PC-9 (cell line): ENCODE measurements around the gene MGAT4A. TPM values are rescaled to one million over a fixed set of nuclear protein-coding genes. Genes with fewer than 3 reads are reported as not detected.

Experiments used
- BruUV-seq: library from RNA; stranded (reverse); fragments of 400-500 nt; replicated peaks from 2 replicates; lab custom pipeline; 2021; lab: Mats Ljungman, UMichigan
- CTCF ChIA-PET: fragments of 300-600 bp; sonication (Branson Sonifier 250); formaldehyde crosslinking; loops from one replicate; lab custom pipeline; 2022; ENCODE audit warnings: antibody characterized with exemption; lab: Charles Lee
- POLR2A ChIA-PET: fragments of 300-600 bp; sonication (Branson Sonifier 250); formaldehyde crosslinking; loops from one replicate; lab custom pipeline; 2022; ENCODE audit warnings: antibody characterized with exemption; ENCODE audit not compliant: unreplicated experiment; lab: Charles Lee
- DNase-seq, 2 experiments: peaks; one replicate each; pipeline versions ENCODE4 v3.0.0 to v3.0.0-alpha.2; 2015 to 2022; ENCODE audit warnings: mixed read lengths in 1 of 2
- H2AFZ ChIP-seq: fragments of 200-600 bp; sonication (generic); 2 replicates; pipeline ENCODE4 v1.8.1; 2017; ENCODE audit warnings: antibody characterized with exemption
- H3F3A ChIP-seq: fragments of 200-600 bp; sonication (generic); 2 replicates; pipeline ENCODE4 v1.8.1; 2017; ENCODE audit warnings: antibody characterized with exemption, mild to moderate bottlenecking, low read depth; ENCODE audit not compliant: insufficient read depth
- H3K27ac ChIP-seq: fragments of 200-600 bp; sonication (generic); 2 replicates; pipeline ENCODE4 v1.6.1; 2016; ENCODE audit warnings: mixed run types
- H3K27me3 ChIP-seq: fragments of 200-600 bp; sonication (generic); 2 replicates; pipeline ENCODE4 v1.6.1; 2016; ENCODE audit warnings: low read depth, mixed run types; ENCODE audit not compliant: insufficient read depth
- H3K36me3 ChIP-seq: fragments of 200-600 bp; sonication (generic); 2 replicates; pipeline ENCODE4 v1.6.1; 2016; ENCODE audit warnings: low read depth, mixed run types
- H3K4me1 ChIP-seq: fragments of 200-600 bp; sonication (generic); replicated peaks from 2 replicates; pipeline ENCODE4 v1.6.1; 2016; ENCODE audit warnings: mixed run types; ENCODE audit not compliant: insufficient read depth
- H3K4me2 ChIP-seq: fragments of 200-600 bp; sonication (generic); 2 replicates; pipeline ENCODE4 v1.6.1; 2017; ENCODE audit warnings: mixed run types
- H3K4me3 ChIP-seq: fragments of 200-600 bp; sonication (generic); 2 replicates; pipeline ENCODE4 v1.6.1; 2016; ENCODE audit warnings: mixed run types
- H3K79me2 ChIP-seq: fragments of 200-600 bp; sonication (generic); 2 replicates; pipeline ENCODE4 v1.6.1; 2017; ENCODE audit warnings: low read depth, mixed run types
- H3K9me2 ChIP-seq: fragments of 200-600 bp; sonication (generic); 2 replicates; pipeline ENCODE4 v1.8.1; 2017; ENCODE audit warnings: mild to moderate bottlenecking; ENCODE audit not compliant: insufficient read depth
- H3K9me3 ChIP-seq: fragments of 200-600 bp; sonication (generic); 2 replicates; pipeline ENCODE4 v1.8.1; 2016; ENCODE audit warnings: low read depth; ENCODE audit not compliant: insufficient read depth
- H4K20me1 ChIP-seq: fragments of 200-600 bp; sonication (generic); 2 replicates; pipeline ENCODE4 v1.8.1; 2017; ENCODE audit not compliant: insufficient read depth
- CTCF ChIP-seq: fragments of 200-600 bp; sonication (generic); conservative IDR thresholded peaks from 2 replicates; pipeline ENCODE4 v1.6.1; 2017; ENCODE audit warnings: mixed run types, antibody characterized with exemption, mild to moderate bottlenecking, moderate library complexity
- EZH2 ChIP-seq: fragments of 200-600 bp; sonication (generic); IDR thresholded peaks from 2 replicates; pipeline ENCODE4 v1.8.0; 2017; ENCODE audit warnings: antibody characterized with exemption, low read depth
- intact Hi-C: fragments of 100-400 bp; cut with micrococcal nuclease; formaldehyde crosslinking; loops from one replicate; pipeline ENCODE4 v1.10.0; 2022; ENCODE audit not compliant: unreplicated experiment
- total RNA-seq: library from RNA; stranded (reverse); gene quantifications from 2 replicates; pipeline ENCODE4 v1.2.3, GENCODE V29; 2021

MGAT4A gene
- total RNA-seq, 1 experiment from 2014 or later: 12.9 TPM

DNA sequence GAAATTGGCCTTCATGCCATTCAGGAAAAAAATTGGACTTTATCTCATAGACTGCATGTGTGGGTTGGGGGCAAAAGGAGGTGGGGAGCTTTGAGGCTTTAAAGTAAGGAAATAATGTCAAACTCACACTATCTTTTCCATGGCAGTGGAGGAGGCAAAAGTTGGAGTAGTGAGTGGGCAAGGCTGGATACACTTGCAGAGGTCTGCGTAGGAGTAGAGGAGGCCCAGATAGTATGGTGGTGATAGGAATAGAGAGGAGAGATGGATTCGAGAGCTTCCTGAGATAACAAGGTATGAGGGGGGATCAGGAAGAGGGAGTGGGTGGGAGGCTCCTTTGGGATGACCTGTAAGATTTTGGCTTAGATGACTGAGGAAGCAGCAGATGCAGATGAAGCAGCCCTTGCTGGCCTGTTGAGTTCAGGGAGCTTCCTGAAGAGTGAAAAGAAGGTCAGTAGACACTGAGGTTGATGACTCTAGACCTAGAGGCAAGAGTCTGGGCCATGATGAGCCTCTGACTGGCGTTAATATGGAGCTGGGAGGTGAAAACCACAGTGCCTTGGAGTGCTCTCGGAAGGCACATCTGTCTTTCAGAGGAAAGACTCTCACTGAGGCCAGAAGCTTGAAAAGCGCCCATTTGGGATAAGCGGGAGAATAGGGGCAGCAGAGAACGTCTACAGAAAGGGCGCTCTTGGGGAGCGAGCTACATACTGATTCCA, 116.8 kb downstream of the MGAT4A start:
- H3K4me3 ChIP-seq: no peak overlapping the region
- no peaks in the 10 kb centered on the region for H3K9me2 ChIP-seq
- H3F3A ChIP-seq: peaks cover 3% of the 10 kb centered on the region; the same call in 1 of the 2 replicates
- H4K20me1 ChIP-seq: peaks cover 13% of the 10 kb centered on the region
- H3K27ac ChIP-seq: no peak overlapping the region
- no TSS peak for BruUV-seq
- ChIA-PET CTCF (no interaction called here), POLR2A (interaction anchor here (0.5 to 0.7 kb wide), 3 partner anchors 27 to 969 kb away, joined by 3 to 4 read pairs (median 3); no protein-coding TSS in a partner anchor)
- TF ChIP-seq EZH2 (no peak), CTCF (no peak)
- H3K4me1 ChIP-seq: peaks cover 14% of the 10 kb centered on the region
- H3K4me2 ChIP-seq: no peak overlapping the region
- H3K27me3 ChIP-seq: no peaks in the 10 kb centered on the region
- H3K79me2 ChIP-seq: peaks cover 24% of the 10 kb centered on the region
- DNase-seq: no peak
- H3K36me3 ChIP-seq: peaks cover 57% of the 10 kb centered on the region
- intact Hi-C loops: no loop called here
- H3K9me3 ChIP-seq: no peaks in the 10 kb centered on the region
- H2AFZ ChIP-seq: no peak overlapping the region

- Histone ChIP-seq H3F3A (peaks cover 5% of the 10 kb centered on the region; the same call in 1 of the 2 replicates), H3K4me3 (peak overlapping the region; percentile 77), H4K20me1 (peaks cover 3% of the 10 kb centered on the region; the same call in 1 of the 2 replicates), H3K27ac (peak overlapping the region; percentile 70), H3K79me2 (peaks cover 65% of the 10 kb centered on the region), H2AFZ (peak overlapping the region; percentile 93), H3K4me2 (peak overlapping the region; percentile 96), H3K9me2 (no peaks in the 10 kb centered on the region), H3K9me3 (no peaks in the 10 kb centered on the region), H3K36me3 (peaks cover 34% of the 10 kb centered on the region), H3K27me3 (no peaks in the 10 kb centered on the region), H3K4me1 (peaks cover 25% of the 10 kb centered on the region)
- ChIA-PET CTCF (interaction anchor here (0.8 kb wide), 1 partner anchor 856 kb away, joined by 4 read pairs; no protein-coding TSS in a partner anchor), POLR2A (interaction anchor here (0.5 to 0.7 kb wide), 2 partner anchors 13 to 1020 kb away, joined by 5 to 9 read pairs; no protein-coding TSS in a partner anchor)
- peak in 1 of 2 experiments; percentile 31 for DNase-seq
- intact Hi-C loops: loop anchor here (5.0 to 10.0 kb wide), 2 partner anchors 458 to 894 kb away; partner anchors contain the start of gene ZAP70
- TSS peak; percentile 46 for BruUV-seq
- TF ChIP-seq EZH2 (no peak), CTCF (0 out of 2 replicates have a peak, but pooled peaks have one; percentile 11)
Measured at GRCh38 chr2:98608962-98609604, 121.8 kb downstream of the MGAT4A start.
